ENCODE measurements around the gene CDS1.
A peak's percentile ranks its signal among the peaks of the same experiment; 100 is the strongest.
"Not testable (repeated sequence)": the region's sequence is repeated elsewhere in the genome, so short reads cannot be mapped to it uniquely, and the experiment has no call there.

The CDS1 gene

DNA sequence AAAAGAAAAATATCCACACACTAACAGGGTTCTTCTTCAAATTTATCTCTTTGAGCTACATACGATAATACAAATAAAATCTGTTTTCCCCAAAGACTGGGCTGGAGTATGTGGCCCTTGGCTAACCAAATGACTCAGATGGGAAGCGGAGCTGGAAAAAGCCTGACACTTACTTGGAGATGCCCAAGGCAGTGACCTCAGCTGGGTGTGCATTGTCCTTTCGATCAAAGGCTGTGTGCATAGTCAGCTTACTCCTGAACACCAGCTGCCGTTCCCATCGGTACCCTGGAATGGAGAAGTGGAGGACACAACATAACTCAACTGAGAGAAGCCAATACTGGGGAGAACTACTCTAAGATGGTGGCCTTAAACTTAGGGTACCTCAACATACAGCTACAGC lies 95.1 kb downstream of the CDS1 start:
- no peak for DNase-seq

DNA sequence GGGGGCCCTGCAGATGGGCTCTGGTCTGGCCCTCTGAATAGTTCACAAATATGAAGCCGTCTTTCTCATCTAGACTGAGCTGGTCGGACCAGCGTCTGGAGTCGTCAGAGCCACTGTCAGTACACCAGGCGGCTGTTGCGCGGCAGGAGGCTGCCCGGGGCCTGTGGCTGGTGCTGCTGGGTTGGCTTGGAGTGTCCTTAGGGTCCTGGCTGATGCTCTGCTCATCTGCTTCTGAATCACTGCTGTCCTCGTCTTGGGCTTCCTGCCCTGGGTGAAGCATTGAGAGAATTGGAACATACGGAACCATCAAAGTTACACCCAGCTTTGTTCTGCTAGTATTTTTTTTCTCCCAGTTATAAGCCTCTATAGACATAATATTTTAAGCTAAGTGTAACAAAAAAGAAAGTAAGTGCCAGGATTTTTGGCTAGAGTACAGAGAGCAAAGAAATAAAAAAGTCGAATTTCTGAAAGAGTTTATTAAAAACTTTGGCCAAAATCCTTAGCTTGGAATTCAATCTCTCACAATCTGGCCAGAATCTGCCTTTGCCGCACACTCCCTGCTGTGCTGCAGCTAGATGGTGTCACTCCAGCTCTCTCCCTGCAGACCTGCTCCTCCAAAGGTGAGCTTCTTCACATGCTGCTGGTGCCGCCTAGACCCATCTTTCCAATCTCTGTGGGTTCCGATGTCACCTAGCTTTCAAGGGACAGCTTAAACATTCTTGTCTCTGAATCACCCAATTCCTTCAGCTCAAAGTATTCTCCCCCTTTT lies 96.2 kb downstream of the CDS1 start:
- no peak for DNase-seq

DNA sequence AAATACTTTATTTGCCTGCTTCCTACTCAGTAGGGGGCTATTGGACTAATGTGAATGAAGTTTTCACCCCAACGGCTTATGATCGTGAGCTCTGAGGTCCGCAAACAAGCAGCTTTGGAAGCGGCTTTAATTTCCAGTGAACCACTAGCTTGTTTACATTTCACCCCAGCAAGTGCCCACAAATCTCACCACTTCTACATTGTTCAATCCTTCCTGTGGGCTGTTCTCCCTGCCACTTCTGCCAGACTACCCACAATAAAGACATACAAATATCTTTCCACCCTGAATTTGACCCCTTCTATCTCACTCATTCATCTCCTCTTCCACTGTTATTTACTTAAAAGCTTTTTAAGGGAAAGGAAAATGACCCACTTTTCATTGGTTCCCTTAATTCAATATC lies 98.0 kb downstream of the CDS1 start:
- DNase-seq = no peak

DNA sequence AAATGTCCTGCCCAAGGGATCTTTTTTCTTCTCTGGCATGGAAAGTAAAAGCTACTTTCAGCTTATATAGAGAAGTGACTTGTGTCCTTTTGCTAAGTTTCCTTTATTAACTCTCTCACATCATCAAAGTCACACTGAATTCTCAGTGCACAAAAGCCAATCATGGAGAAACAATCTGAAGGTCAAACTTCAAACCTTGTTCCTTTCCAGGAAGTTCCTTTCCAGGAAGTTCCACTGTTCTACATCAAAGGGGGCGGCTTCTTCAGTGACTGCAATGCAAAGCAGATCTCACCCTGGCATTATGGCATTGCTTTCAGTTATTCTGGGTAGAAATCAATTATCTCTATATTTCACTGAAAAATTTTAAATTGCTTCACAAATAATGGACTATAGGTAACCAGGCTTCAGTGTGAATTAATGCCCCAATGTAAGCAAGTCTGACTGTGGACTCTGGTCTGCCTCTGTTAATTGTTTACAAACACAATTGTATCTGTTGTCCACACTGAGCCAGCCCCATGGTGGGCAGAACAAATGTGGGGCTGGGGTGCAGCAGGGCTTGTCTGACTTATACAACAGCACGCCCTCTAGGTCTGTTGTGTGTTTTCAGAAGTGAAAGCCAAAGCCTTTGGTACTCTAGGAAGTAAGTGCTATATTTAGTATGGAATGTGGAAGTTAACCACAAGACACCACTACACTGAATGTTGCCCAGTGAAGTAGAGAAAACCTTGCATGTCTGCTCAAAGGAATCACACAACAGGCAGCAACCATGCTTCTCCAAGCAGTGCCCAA lies 98.8 kb downstream of the CDS1 start:
- peak; percentile 78 for DNase-seq

DNA sequence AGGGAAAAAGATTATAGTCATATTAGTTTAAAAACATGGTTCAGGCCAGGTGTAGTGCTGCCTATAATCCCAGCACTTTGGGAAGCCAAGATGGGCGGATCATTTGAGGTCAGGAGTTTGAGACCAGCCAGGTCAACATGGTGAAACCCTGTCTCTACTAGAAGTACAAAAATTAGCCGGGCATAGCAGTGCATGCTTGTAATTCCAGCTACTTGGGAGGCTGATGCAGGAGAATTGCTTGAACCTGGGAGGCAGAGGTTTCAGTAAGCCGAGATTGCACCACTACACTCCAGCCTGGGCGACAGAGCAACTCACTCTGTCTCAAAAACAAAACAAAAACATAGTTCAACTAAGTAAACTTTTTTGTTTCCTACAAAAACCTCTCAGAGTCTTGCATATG lies 99.7 kb downstream of the CDS1 start:
- not testable (repeated sequence) for DNase-seq

DNA sequence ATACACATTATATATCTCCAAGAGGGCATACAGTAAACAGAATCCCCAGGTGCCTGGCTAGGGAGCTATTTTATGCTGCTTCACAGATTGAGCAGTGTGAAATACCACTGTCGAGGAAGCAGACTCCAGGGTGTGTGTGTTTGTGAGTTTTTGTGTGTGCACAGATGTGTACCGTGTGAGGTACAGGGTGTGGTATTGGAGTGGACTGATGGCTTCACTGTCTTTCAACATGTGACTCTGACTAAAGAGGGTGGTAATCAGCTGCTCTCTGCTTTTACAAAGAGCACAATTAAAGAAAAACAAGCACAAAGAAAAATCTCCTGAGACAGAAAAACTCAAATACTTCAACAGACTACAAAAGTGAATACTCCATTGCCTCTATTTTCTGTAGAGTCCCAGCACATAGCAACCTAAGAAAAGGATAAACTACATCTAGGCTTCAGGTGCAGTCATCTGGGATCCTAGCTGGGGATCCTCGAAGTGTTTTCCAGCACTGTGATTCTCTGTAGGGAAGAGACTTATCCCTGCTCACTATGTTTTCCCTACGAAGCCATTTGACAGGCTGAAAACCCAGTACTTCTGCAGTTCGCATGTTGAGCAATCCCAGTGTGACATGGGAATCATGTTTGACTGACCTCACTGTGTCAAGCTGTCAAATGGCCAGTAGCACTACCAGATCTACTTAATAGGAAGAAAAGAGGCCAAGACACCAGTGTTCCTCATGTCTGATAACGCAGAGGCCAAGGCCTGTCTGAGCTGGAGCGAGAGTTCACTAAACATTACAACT lies 100.3 kb downstream of the CDS1 start:
- DNase-seq = no peak

DNA sequence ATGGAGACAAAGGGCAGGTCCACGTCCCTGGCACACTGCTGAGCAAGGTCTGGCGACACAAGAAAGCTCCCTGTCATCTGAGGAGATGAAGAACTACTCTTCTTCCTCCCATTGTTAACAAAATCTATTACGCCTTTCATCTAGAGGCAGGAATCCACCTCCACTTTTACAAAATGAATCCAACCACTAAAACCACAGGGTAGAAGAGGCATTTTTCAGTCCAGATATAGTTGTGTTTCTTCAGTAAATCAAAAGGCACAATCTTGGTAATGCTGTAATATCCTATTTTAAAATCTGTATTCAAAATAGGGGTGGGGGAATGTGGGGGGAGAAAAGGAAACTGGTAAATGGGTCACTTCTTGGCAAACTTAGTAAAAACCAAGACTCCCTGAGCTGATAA lies 101.4 kb downstream of the CDS1 start:
- DNase-seq = no peak

DNA sequence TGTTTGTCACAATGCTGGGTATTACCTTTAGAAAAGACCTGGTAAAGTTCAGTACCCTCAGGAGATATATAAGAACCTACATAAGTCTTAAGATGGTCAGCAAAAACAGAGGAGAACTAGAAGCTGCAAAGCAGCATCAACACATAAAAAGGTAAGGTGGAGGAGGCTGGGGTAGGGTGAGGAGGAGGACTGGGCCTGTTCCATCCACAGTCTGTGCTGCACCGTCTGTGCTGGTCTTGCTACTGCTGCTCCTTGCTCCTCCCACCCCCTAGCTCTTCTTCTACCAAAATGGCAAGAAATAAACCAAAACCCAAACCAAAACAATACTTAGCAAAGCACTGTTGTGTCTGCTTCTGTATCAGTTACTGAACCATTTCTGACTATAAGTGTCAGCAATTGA lies 102.2 kb downstream of the CDS1 start:
- no peak for DNase-seq

DNA sequence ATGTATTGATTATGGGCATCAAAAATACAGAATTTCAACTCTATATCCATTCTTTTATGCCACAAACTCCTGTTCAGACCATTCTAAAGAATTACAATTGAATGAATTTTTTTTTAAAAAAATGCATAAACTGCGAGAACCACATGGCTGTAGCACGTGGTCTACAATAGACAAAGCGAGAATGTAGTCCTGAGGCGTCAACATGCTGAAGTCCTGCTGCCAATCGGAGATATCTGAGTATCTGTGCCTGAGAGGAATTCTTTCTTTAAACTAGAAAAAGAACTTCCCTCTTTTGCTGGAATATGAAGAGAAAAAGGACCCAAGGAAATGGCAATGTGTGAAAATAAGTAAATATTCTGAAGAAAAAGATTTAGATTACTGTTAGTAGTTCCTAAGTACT lies 105.7 kb downstream of the CDS1 start:
- DNase-seq = no peak

DNA sequence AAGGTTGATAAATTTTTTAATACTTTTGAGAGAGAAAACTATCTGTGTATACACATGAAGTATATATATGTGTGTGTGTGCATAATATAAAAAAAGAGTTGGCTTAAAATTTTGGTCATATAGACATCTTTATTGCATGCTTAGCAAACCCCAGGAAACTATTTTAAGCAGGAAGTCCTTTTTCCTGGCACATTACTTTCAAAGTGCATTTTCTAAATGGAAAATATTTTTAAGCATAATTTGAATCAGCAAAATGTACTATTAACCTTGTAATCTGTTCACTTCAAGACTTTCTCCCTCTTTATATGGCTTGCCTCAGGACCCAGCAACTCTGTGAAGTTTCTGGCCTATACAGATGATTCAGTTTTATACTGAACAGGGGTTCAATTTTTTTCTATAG lies 106.3 kb downstream of the CDS1 start:
- no peak for DNase-seq

DNA sequence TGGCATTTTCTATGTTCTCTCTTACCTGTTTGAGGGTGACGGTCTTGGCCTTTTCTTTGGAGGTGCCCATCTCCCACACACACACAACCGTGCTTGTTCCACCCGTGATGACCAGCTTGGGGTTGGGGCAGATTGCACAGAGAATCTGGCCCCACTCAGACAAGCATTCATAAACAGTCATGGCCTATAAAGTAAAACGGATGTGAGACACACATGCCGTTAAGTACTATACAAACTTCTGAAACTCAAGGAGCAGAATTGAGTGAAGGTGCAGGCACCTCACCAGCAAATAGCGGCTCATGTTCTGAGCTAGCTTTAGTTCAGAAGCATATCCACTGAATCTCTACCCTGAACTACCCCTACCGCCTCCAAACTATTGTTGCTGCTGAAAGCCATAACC lies 107.6 kb downstream of the CDS1 start:
- no peak for DNase-seq

DNA sequence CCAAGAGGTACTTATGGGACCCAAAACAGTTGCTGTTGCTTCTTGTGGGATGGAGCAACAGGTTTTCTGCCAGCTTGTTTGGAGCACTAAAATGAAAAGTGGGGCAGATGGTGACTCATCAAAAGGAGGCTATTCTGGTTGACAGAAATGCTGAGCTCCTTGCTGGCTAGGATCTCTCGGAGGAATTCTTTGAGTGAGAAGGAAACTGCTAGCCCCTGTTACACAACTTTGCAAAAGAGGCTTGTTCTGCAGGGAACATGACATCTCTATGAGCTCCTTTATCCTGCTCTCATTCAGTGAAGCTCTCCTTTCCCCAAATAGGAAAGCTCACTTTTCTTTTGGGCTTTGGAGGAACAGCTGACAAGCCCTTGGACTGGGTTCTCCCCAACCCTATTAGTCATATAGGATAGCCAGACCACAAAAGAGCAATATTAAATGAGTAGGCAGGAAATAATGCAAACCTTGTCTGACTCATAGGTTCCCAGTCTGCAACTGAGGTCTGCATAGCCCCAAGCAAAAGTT lies 108.3 kb downstream of the CDS1 start:
- DNase-seq = peak; percentile 81

DNA sequence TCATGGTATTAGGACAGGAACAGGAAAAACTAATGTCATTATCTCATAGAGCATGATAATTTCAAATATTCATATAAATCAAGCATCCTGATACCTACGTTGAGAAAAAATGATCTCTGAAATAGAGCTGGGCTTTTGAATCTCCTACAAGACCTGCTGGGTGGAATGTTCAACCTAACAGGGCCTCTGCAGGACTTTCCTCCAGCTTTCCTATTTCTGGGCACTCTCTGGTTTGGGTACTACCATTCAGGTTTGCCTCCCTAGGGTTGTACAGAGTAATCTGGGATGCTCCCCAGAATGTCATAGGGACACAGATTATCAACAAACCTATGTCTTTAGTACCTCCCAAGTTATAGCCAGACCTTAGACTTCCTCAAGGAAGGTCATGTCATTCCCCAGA lies 108.9 kb downstream of the CDS1 start:
- DNase-seq = no peak

DNA sequence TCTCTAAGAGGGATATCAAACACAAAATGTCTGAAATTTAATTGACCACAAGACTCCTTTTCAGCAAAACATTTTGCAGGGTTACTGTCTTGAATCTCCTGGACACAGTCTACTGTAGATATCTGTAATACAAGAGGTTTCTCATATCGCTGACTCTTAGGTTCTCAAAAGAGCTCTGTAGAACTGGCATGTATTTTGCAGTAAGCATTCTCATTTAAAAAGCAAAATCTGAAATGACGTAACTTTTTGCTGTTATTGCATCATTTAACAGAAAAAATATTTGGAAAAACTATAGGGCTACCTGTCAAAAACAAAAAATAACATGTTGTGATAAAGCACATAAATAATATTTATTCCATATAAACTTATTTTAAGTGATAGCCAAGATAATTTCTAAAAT lies 114.2 kb downstream of the CDS1 start:
- no peak for DNase-seq

DNA sequence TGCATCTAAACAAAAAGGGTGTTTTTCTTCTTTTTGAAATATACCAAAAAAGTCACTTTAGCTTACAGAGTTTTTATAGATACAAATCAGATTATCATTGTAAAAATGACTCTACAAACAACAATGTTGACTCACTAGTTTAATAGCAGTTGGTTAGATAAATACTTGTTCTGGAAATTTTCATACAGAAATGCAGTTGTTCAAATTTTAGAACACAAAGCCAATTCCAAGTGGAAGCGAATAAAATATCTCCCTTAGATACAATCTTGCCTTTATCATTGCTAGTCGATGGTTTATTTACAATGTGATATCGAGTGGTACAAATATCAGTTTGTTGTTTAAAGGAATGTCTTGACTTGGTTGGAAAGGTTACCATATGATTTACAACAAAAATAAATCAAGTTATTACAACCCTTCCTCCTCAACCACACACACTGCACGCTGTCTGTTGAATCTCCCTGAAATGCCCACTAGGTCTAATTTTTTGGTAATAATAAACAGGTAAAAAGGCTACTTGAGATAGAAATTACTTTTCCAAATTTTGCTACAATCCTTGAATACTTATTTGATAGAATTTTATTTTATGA lies 114.8 kb downstream of the CDS1 start:
- DNase-seq = no peak

DNA sequence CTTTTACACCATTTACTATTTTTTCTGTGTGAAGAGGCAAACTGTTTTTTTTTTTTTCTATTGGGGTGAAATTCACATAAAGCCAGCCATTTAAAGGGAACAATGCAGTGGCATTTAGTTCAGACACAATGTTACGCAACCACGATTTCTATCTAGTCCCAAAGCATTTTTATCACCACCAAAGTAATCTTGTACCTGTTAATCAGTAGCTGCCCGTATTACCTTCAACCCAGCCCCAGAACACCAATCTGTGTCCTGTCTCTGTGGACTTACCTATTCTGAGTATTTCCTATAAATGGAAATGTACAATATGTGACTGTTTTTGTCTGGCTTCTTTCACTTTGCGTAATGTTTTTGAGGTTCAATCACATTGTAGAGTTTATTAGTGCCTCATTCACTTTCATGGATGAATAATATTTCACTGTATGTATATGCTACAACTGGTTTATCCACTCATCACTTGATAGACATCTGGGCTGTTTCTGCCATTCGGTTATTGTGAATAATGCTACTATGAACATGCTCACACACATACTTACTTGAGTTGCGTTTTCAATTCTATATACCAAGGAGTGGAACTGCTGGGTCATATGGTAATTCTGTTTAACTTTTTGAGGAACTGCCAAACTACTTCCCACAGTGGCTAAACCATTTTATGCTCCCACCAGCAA lies 116.2 kb downstream of the CDS1 start:
- DNase-seq = no peak
